ENCODE data around the gene ZFAND2A.

The ZFAND2A gene

GRCh38 chr7:1189986-1190772, 30.2 kb upstream of the ZFAND2A start:
- Mint-ChIP-seq H3K27ac (ENCODE audit: low read depth) (no peak overlapping the region), H3K27me3 (peaks cover 67% of the 10 kb centered on the region), H3K9me3 (no peaks in the 10 kb centered on the region), H3K4me3 (no peak overlapping the region), H3K4me1 (peaks cover 6% of the 10 kb centered on the region), H3K36me3 (ENCODE audit: insufficient read depth) (peaks cover 4% of the 10 kb centered on the region)
- DNase-seq (ENCODE audit: low spot score in 2 of 2) (no peak), ATAC-seq (replicated peaks; ENCODE audit: extremely low read depth, poor library complexity, severe bottlenecking) (no peak)

- H3K27me3 Mint-ChIP-seq: peaks cover 70% of the 10 kb centered on the region
- peaks cover 6% of the 10 kb centered on the region for H3K4me1 Mint-ChIP-seq
- ATAC-seq (replicated peaks; ENCODE audit: extremely low read depth, poor library complexity, severe bottlenecking): no peak
- H3K36me3 Mint-ChIP-seq (ENCODE audit: insufficient read depth): peaks cover 2% of the 10 kb centered on the region
- H3K4me3 Mint-ChIP-seq: no peak overlapping the region
- H3K9me3 Mint-ChIP-seq: no peaks in the 10 kb centered on the region
- no peak for DNase-seq (ENCODE audit: low spot score in 2 of 2)
- H3K27ac Mint-ChIP-seq (ENCODE audit: low read depth): peak overlapping the region; percentile 12
Observed at GRCh38 chr7:1188720-1189294, 28.8 kb upstream of the ZFAND2A start.

DNA sequence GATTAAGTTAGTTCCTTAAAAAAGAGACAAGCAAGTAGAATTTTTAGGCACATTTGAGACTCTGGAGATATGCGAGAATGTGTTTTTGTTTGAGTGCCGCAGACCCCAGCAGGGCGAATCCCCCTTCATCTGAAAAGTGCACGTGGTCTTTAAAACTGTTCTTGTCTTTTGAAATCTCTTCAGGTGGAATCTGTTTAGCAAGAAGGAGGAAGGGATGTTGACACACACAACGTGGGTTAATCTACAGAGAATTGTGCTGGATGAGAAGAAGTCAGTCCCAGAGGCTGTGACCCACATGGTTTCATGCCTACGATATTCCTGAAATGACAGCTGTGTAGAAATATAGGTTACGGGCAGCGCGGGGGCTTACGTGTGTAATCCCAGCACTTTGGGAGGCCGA, 27.1 kb upstream of the ZFAND2A start:
- peaks cover 2% of the 10 kb centered on the region for H3K36me3 Mint-ChIP-seq (ENCODE audit: insufficient read depth)
- no peaks in the 10 kb centered on the region for H3K9me3 Mint-ChIP-seq
- no peak for DNase-seq (ENCODE audit: low spot score in 2 of 2)
- no peak overlapping the region for H3K4me3 Mint-ChIP-seq
- peaks cover 3% of the 10 kb centered on the region for H3K4me1 Mint-ChIP-seq
- no peak overlapping the region for H3K27ac Mint-ChIP-seq (ENCODE audit: low read depth)
- ATAC-seq (replicated peaks; ENCODE audit: extremely low read depth, poor library complexity, severe bottlenecking): no peak
- peaks cover 71% of the 10 kb centered on the region for H3K27me3 Mint-ChIP-seq

DNA sequence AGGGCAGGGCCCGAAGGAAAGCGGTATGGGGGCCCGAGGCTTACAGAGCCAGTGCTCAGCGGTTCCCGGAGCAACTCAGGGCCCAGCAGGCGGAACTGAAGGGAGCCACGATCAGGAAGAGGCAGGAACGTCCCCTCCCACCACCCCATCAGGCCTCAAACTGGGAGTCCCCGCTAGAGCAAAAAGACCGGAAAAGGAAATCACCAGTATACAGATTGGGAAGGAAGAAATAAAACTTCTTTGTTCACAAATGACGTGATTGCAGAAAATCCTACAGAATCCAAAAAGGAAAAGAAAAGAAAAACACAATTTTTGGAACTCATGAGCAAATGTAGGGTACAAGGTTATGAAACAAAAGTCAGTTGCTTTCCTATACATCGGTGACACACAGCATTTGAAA, 21.6 kb upstream of the ZFAND2A start:
- Mint-ChIP-seq H3K36me3 (ENCODE audit: insufficient read depth) (no peaks in the 10 kb centered on the region), H3K9me3 (no peaks in the 10 kb centered on the region), H3K27me3 (peaks cover 74% of the 10 kb centered on the region), H3K4me3 (no peak overlapping the region), H3K27ac (ENCODE audit: low read depth) (no peak overlapping the region), H3K4me1 (peaks cover 6% of the 10 kb centered on the region)
- no peak for ATAC-seq (replicated peaks; ENCODE audit: extremely low read depth, poor library complexity, severe bottlenecking)
- no peak for DNase-seq (ENCODE audit: low spot score in 2 of 2)

DNA sequence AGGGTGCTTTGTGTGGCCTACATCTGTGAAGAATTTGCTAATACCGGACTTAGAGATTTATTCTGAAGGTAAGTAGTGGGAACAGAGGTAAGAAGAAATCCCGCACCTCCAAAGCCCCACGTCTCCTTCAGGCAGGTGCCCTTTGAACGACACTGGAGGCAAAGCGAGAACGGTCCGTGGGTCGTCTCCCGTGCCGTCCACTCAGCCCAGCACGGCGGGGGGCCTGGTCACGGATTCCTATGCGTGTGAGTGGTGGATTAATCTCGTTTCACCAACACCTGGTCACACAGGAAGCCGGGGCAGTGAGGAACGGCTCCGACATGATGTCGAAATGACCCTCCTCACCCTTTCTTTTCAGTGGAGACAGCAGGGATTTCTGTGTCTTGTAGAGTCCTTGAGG, 21.0 kb upstream of the ZFAND2A start:
- peaks cover 70% of the 10 kb centered on the region for H3K27me3 Mint-ChIP-seq
- H3K36me3 Mint-ChIP-seq (ENCODE audit: insufficient read depth): no peaks in the 10 kb centered on the region
- no peak overlapping the region for H3K4me3 Mint-ChIP-seq
- peaks cover 12% of the 10 kb centered on the region for H3K4me1 Mint-ChIP-seq
- no peak for ATAC-seq (replicated peaks; ENCODE audit: extremely low read depth, poor library complexity, severe bottlenecking)
- H3K27ac Mint-ChIP-seq (ENCODE audit: low read depth): no peak overlapping the region
- no peak for DNase-seq (ENCODE audit: low spot score in 2 of 2)
- H3K9me3 Mint-ChIP-seq: no peaks in the 10 kb centered on the region

DNA sequence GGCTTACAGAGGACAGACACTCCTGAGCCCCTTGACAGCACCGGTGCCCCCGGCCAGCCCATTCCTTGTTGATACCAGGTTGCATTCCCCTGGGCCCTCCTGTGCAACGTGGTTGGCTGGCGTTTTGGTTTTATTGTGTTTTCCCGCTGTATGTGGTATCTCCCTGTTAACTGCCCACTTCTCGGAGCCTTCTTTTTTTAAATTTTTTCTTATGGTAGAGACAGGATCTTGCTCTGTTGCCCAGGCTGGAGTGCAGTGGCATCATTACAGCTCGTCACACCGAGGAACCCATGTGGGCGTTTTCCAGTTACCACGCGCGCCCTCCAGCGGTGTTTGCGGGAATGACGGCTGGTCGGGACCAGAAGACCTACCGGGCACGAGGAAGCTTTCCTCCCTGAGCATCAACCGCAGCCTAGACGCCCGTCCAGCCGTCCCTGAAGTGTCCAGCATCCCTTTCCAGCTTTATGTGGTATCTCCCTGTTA, 16.9 kb upstream of the ZFAND2A start:
- no peak overlapping the region for H3K27ac Mint-ChIP-seq (ENCODE audit: low read depth)
- peak overlapping the region; percentile 51 for H3K4me3 Mint-ChIP-seq
- no peaks in the 10 kb centered on the region for H3K9me3 Mint-ChIP-seq
- peaks cover 49% of the 10 kb centered on the region for H3K27me3 Mint-ChIP-seq
- ATAC-seq (replicated peaks; ENCODE audit: extremely low read depth, poor library complexity, severe bottlenecking) (peak; percentile 70), DNase-seq (ENCODE audit: low spot score in 2 of 2) (peak; percentile 61 to 73)
- peaks cover 13% of the 10 kb centered on the region for H3K4me1 Mint-ChIP-seq
- H3K36me3 Mint-ChIP-seq (ENCODE audit: insufficient read depth): no peaks in the 10 kb centered on the region

- H3K9me3 Mint-ChIP-seq: no peaks in the 10 kb centered on the region
- peak overlapping the region; percentile 51 for H3K4me3 Mint-ChIP-seq
- H3K4me1 Mint-ChIP-seq: peaks cover 13% of the 10 kb centered on the region
- no peak overlapping the region for H3K27ac Mint-ChIP-seq (ENCODE audit: low read depth)
- DNase-seq (ENCODE audit: low spot score in 2 of 2): peak; percentile 61 to 80
- peak; percentile 53 for ATAC-seq (replicated peaks; ENCODE audit: extremely low read depth, poor library complexity, severe bottlenecking)
- H3K27me3 Mint-ChIP-seq: peaks cover 42% of the 10 kb centered on the region
- H3K36me3 Mint-ChIP-seq (ENCODE audit: insufficient read depth): no peaks in the 10 kb centered on the region
Observed at GRCh38 chr7:1175967-1176851, 16.2 kb upstream of the ZFAND2A start.

DNA sequence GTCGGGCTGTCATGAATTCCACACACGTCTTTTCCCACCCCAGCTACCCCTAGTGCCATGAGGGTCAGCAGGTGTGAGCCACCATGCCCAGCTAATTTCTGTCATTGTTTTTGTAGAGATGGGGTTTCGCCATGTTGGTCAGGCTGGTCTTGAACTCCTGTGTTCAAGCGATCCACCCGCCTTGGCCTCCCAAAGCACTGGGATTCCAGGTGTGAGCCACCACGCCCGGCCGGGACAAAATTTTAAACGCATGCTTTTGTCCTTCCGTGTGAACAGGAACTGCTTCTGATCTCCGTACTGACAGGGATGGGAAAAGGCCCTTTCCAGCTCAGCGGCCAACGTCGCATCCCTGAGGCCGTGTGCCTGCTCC, 15.6 kb upstream of the ZFAND2A start:
- Mint-ChIP-seq H3K4me3 (no peak overlapping the region), H3K4me1 (peaks cover 13% of the 10 kb centered on the region), H3K27me3 (peaks cover 36% of the 10 kb centered on the region), H3K9me3 (no peaks in the 10 kb centered on the region), H3K36me3 (ENCODE audit: insufficient read depth) (no peaks in the 10 kb centered on the region), H3K27ac (ENCODE audit: low read depth) (no peak overlapping the region)
- ATAC-seq (replicated peaks; ENCODE audit: extremely low read depth, poor library complexity, severe bottlenecking) (no peak), DNase-seq (ENCODE audit: low spot score in 2 of 2) (no peak)

- peaks cover 31% of the 10 kb centered on the region for H3K27me3 Mint-ChIP-seq
- DNase-seq (ENCODE audit: low spot score in 2 of 2) (no peak), ATAC-seq (replicated peaks; ENCODE audit: extremely low read depth, poor library complexity, severe bottlenecking) (no peak)
- no peaks in the 10 kb centered on the region for H3K36me3 Mint-ChIP-seq (ENCODE audit: insufficient read depth)
- no peak overlapping the region for H3K27ac Mint-ChIP-seq (ENCODE audit: low read depth)
- no peak overlapping the region for H3K4me3 Mint-ChIP-seq
- peaks cover 15% of the 10 kb centered on the region for H3K4me1 Mint-ChIP-seq
- H3K9me3 Mint-ChIP-seq: no peaks in the 10 kb centered on the region
Observed at GRCh38 chr7:1174881-1175596, 15.0 kb upstream of the ZFAND2A start.

GRCh38 chr7:1174002-1174401, 14.0 kb upstream of the ZFAND2A start:
- no peak overlapping the region for H3K27ac Mint-ChIP-seq (ENCODE audit: low read depth)
- peaks cover 23% of the 10 kb centered on the region for H3K27me3 Mint-ChIP-seq
- no peak for DNase-seq (ENCODE audit: low spot score in 2 of 2)
- no peaks in the 10 kb centered on the region for H3K9me3 Mint-ChIP-seq
- no peak for ATAC-seq (replicated peaks; ENCODE audit: extremely low read depth, poor library complexity, severe bottlenecking)
- peaks cover 21% of the 10 kb centered on the region for H3K4me1 Mint-ChIP-seq
- H3K4me3 Mint-ChIP-seq: no peak overlapping the region
- no peaks in the 10 kb centered on the region for H3K36me3 Mint-ChIP-seq (ENCODE audit: insufficient read depth)

DNA sequence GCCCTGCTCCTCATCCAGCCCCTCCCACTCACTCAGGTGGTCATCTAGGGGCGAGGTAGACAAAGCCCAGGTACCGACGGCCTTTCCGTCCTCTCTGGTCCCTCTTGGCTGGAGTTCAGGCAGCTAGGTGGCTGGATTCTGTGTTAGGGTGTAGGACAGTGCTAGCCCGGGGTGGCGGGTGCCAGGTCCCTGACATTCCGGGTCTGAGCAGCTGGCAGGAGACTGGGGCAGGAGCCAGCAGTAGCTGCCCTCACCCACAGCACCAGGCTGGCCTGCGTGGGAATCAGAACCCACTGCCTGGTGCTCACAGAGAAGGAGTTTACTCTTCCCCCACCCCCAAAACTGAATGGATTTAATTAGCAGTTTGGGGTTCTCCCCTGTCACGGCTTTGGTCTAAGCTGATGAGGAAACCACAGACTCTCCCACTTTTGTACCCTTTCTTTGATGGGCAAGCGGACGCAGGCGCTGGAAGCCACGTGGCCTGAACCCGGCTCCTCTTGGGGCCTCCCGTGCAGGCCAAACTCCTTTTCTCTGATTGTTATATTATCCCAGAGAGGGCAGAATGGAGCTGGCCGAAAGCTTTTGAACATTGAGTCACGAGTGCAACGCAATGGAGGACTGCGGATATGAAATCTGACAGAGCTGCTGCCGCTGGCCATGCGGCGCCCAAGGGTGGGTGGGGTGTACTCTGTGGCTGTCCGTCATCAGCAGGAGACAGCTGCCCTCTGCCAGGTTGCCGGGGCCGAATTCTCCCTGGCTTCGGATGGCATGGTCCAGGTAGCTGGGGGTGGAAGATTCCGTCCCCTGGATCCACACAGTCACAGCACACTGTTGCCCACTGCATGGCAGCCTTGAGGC, 12.9 kb upstream of the ZFAND2A start:
- Mint-ChIP-seq H3K36me3 (ENCODE audit: insufficient read depth) (no peaks in the 10 kb centered on the region), H3K27ac (ENCODE audit: low read depth) (no peak overlapping the region), H3K27me3 (peaks cover 13% of the 10 kb centered on the region), H3K9me3 (no peaks in the 10 kb centered on the region), H3K4me3 (no peak overlapping the region), H3K4me1 (peaks cover 21% of the 10 kb centered on the region)
- ATAC-seq (replicated peaks; ENCODE audit: extremely low read depth, poor library complexity, severe bottlenecking) (no peak), DNase-seq (ENCODE audit: low spot score in 2 of 2) (no peak)
